HG03520 (cell line): ENCODE data around the gene SRD5A1.

Source experiments
- ATAC-seq: cut with Tn5 transposase; IDR thresholded peaks from one replicate; pipeline ENCODE4 v1.9.1; 2021; ENCODE audit warnings: mild to moderate bottlenecking, moderate library complexity; ENCODE audit not compliant: unreplicated experiment

SRD5A1 gene

DNA sequence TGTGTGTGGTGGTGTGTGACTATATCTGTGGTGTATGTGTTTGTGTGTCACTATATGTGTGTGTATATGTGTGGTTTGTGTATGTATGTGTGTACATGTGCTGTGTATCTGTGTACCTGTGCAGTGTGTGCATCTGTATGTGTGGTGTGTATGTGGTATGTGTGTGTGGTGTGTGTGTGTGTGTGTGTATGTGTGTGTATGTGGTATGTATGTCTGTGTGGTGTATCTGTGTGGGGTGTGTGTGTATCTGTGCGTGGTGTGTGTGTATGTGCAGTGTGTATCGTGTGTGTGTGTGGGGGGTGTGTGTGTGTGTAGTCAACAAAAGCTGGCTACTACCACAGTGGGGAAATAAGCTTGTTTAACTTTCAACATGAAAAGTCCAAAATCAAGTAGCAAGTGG is 48.4 kb downstream of the SRD5A1 start:
- ATAC-seq: no peak

DNA sequence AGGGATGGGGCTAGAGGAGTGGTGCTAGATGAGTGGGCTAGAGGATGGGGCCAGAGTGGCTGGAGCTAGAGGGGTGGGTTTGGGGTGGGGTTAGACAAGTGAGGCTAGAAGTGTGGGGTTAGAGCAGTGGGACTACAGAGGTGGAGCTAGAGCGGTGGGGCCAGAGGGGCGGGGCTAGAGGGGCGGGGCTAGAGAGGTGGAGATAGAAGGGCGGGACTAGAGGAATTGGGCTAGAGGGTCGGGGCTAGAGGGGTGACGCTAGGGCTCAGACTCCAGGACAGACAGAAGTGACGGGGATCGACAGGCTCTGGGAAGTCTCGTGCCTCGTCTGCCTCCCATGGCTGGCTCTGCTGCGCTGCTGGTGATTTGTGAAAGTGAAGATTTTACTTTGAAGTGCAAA is 49.0 kb downstream of the SRD5A1 start:
- no peak for ATAC-seq

DNA sequence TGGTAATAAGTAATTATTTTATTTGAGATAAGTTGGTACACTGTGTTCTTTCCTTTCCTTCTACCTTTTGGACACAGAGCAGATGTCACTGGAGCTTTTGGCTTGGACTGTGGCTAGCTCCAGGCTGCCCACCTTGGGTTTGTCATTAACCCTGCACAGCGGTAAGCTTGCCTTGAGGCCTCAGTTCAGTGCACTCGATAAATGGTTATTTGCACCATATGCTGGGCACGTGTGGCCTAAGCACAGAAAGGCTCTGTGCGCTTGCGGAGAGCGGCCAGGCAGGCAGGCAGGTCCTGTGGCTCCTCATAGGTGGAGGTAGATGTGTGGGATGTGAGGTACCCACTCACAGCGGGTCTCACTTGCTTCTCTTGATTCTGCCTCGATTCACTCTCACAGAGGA is 50.0 kb downstream of the SRD5A1 start:
- ATAC-seq: no peak

DNA sequence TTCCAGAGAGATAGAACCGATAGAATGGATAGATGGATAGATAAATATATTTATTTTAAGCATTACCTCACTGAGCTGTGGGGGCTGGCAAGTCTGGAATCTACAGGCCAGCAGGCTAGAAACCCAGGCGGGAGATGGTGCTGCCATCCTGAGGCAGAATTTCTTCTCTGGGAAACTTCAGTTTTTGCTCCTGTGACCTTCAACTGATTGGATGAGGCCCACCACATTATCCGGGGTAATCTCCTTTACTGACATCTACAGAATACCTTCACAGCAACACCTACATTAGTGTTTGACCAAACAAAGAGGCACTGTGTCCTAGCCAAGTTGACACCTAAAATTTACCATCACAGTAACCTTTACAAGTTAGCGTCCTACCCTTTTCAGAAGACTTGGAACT is 50.8 kb downstream of the SRD5A1 start:
- no peak for ATAC-seq

DNA sequence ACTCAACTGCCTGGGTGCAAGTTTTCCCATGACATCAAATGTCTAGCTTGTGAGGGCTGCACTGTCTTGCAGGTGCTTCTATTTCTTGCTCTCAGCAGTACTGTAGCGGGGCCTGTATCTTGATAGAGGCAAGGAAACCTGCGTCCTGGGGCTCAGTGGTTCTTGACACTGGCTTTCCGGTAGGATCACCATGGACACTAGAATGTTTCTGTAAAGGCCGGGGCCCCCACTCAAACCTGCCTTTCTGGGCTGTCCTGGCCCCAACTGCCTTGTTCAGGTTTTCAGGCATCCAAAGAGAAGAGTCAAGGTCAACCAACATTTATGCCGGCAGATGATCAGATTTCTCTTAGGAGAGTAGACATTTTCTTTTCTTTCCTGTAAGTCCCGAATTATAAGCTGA is 53.3 kb downstream of the SRD5A1 start:
- ATAC-seq: no peak

DNA sequence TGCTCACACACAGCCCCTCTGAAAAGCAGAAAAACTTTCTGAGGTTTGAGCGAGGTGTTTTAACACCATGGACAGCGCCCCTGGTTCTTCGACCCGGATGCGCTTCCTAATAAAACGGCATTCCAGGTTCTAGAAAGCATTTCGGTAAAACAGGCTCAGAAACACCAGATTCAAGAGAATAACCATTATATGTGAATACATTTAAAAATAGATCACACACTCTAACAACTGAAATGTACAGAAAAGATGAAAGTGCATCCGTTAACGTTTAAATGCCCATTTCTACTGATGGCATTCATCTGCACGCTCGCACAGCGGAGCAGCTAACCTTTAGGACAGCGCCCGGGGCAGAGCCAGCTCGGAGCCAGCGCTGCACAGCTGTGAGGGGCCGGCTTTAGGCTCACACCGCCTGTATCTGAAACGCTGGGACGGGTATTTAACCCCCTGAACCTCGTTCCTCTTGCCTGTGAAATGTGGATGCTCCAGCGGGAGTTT is 53.7 kb downstream of the SRD5A1 start:
- ATAC-seq: no peak

DNA sequence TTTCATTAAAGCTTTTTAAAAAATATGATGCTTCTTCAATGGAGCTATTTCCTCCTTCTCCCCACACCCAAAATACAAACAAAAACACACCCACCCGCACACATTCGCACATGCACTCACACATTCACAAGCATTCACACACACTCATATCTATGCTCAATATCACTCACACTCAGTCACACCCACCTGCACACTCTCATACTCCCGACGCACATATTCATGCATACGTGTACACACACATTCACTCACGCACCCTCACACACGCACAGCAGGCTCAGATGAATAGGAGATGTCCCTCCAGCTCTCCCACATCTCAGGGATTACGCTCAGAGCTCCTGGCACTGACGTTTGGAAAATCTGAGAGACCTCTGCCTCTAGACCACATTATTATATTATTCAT is 54.3 kb downstream of the SRD5A1 start:
- ATAC-seq: no peak

DNA sequence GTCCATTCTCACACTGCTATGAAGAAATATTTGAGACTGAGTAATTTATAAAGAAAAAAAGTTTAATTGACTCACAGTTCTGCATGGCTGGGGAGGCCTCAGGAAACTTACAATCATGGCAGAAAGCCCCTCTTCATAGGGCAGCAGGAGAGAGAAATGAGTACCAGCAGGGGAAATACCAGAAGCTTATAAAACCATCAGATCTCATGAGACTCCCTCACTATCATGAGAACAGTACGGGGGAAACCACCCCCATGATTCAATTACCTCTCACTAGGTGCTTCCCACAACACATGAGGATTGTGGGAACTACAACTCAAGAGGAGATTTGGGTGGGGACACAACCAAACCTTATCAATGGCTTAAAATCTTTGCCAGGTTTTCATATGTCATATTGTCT is 59.7 kb downstream of the SRD5A1 start:
- ATAC-seq: no peak

DNA sequence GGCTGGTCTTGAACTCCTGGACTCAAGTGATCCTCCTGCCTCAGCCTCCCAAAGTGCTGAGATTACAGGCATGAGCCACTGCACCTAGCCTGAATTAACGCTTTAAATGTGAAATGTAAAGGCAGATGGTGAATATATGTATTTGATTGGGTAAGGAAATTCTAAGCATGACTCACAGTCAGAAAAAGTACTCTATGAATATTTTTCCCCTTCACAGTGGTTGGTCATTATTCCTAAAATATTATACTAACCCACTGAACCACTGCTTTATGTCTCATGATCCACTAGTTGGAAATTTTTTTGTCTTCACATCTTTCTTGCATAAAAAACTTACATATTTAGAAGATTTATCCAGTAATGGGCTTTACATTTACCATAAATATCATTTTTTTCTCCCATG is 65.5 kb downstream of the SRD5A1 start:
- no peak for ATAC-seq

DNA sequence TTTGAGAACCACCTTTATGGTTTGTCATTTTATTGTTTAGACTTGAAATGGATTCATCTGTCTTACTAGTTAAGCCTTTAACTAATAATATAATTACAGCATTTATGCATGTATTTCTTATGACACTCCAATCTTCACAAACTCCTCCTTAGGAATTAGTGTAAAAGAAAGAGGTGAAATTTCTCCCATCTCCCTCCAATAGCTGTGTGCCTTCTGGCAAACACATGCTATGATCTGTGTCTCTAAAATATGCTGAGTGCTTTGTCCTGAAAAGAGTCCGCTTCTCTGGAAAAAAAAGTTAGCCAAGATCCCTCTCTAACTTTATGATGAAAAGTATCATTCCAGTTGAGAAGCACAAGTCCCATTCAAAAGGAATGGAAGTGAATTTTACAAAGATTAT is 66.1 kb downstream of the SRD5A1 start:
- ATAC-seq: no peak

DNA sequence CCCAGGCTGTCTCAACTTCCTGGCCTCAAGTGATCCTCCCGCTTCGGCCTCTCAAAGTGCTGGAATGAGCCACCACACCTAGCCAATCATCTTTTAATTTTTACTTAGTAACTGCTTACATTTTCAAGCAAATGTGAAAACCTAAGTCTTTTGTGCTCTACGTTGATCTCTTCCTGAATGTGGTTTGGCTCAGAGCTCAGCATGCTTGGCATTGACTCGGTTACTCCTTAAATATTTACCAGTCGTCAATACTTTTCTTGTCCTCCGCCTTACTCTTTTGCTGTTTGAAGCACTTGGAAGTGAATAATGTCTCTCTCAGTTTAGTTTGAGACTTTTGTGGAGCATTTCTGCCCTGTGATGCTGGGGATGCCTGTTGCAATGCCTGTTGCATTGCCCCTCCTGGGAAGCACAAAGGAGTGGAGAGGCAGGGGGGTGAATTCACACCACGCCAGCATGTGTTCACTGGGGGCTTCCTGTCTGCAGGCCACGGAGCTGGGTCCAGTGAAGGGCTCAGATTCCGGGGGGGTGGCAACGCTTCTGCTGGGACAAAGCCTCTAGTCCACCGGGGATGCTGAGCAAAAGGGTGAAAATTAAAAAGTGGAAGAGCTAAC is 66.9 kb downstream of the SRD5A1 start:
- no peak for ATAC-seq

DNA sequence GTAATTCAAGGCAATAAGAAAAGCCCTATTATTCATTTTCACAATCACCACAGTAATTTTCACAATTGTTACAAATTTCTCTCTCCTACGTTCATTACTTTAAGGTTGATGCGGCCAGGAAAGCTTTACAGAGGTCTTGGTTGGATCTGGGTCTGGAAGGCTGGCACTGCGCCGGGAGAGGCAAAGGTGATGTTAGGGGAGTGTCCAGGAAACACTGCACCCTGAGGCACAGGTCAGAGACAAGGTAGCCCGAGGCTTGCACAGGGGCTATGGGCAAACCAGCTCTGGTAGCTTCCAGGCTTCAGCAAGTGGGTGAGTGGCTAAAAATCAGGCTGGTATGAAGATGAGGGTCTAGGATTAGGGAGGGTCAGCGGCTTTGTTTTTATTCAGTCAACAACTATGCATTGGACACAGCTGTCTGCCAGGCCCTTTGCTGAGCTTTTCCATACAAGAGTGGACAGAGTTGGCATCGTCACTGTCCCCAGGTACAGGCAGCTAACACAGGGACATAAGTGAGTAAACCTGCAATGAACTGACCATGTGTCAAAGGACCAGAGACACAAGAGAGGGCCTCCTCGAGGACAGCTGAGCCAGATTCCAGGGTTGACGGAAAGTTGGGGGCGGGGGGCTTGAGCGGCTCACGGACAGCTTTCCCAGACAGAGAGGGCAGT is 67.6 kb downstream of the SRD5A1 start:
- no peak for ATAC-seq

DNA sequence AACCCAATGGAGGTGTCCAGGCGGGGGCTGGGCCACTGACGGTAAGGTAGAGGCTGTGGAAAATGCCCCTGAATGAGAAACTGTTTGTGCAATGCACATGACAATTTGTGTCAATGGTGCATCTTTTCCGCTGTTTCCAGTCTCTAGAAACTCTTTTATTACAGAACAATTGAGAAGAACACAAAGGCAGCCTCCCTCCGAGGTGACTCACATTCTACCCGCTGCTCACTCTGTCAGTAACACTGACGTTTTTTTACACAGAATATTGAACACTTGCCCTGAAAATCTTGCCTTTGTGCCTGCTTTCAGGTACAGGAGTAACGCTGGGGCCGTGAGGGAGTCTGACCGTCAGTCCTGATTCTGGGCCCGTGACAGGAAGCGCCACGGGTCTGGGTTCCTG is 68.3 kb downstream of the SRD5A1 start:
- ATAC-seq: no peak

DNA sequence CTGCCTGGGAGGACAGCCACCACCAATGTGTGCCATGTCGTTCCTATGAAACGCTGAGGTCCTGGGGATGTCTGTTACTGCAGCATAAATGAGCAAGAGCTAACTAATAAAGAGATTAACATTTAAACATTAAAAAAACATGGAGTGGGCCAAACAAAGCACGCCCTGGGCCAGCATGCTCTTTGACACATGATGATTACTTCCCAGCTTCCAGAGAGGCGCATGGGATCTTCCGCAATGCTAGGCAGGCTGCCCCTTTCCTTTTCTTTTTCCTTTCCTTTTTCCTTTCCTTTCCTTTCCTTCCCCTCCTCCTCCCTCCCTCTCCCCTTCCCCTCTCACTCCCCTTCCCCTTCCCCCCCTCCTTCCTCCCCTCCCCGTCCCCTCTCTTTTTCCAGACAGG is 69.4 kb downstream of the SRD5A1 start:
- no peak for ATAC-seq

DNA sequence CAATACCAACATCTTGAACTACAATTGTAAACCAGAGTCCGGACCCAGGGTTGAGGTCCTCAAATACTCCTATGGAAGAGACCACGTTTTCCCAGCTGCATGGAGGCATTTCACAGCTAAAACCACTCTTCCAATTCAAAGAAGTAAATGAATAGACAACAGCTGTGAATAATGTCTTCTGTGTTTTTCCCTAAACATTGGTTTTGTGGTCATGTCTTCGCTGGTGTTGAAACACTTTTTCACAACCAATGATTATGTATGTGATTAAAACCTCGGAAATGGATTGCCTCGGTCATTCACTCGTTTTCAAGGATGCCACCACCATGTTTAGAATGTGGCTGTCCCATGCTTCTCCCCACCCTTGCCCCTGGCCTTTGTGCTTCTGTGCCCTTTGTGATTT is 70.6 kb downstream of the SRD5A1 start:
- no peak for ATAC-seq

DNA sequence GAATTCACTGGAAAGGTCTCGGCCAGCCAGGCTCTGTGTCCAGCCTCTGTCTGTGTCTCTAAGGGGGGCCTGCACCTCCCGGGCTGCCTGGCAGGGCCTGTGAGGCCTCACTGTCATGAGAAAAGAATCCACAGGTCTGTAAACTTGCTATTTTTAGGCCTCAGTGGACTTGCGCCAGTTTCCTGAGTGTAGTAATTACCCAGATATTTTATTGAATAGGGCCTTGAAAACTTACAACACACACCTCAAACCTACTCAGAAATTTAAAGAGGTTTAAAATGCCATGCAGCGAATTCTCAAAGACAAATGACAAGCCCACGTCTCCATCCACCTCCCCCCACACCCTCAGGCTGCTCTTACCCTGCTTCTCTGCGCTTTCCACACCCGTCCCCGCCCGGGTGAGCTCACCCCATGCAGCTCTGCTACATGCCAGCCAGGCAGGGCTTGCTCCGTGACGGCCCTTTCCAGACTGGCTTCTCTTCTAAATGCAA is 71.2 kb downstream of the SRD5A1 start:
- no peak for ATAC-seq

DNA sequence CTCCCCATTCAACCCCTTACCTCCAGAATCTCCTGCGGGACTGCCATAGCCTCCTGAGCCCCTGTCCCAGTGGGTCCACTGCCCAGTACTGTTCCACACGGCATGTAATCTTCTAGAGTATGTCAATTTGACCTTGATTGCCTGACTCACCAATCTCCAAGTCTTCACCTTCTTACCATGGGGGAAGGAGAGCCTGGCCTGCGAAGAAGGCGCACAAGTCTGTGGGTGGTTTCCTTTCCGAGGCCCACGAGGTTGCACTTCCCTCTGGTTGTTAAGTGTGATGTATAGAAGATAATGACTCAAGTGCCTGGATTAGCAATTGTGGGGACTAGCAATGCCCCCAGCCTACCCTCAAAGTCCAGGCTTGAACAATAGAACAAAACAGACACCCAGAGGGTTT is 71.8 kb downstream of the SRD5A1 start:
- ATAC-seq: peak; percentile 47

DNA sequence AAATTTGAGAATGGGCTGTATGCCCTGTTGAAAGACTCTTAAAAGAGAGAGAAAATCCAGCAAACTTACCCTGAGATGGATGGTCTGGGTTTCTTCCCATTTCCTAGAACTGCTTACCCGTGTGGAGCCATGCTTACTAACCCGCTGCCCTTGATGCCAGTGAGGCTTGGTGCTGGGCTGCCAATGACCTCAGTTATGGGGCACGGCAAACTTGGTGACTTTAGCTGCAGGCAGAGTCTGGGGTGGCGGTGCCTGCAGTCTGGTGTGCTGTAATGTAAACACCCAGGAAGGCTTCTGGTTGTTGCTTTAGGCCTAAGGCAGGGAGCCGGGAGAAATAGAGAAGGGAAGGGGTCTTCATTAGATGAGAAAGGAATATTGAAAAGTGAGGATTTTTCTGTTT is 72.7 kb downstream of the SRD5A1 start:
- ATAC-seq: no peak

DNA sequence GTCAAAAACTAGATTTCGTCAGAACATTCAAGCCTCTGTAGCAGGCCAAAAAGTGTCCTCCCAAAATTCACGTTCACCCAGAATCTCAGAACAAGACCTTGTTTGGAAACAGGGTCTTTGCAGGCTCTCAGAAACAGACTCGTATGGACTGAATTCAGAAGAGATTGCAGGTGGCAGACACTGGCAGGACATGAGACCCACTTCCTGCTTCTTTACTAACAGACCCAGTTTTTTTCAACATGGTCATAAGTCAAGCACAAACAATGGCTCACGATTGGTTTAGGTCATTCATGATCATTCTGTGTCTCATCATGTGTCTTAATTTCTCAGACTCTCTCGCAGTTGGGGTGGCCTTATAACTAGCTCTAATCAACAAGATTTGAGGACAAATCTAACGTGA is 74.6 kb downstream of the SRD5A1 start:
- no peak for ATAC-seq

DNA sequence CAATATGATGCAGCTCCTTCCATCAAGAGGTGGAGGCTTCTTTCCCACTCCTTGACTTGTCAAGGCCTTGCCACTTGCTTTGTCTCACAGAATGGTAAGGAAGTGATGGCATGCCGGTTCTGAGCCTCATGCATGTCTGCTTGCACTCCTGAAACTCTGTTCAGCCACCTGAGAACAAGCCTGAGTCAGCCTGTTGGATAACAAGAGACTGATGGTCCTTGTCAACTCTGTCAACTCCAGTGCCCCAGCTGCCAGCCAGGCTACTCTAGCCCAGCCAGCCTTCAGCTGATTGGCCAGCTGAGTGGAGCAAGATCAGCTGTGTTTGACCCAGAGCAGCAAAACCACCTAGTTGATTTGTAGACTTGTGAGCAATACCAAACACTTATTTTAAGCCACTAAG is 75.6 kb downstream of the SRD5A1 start:
- no peak for ATAC-seq

DNA sequence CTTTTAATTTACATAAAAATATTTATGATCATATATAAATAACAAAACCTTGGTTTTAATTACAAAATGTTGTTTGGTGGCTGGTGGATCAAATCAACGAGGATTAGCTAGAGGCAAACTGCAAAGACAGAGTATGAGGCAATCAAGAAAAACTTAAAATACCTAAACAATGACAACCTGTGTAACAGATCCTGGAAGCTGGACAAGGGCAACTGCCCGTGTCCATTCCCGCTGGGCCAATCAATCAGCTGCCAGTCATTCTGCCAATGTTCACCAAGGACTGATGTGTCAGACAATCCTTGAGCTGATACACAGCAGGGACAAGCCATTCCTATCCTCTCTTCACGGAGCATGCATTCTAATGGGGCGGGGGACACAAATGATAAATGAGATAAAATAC is 76.8 kb downstream of the SRD5A1 start:
- no peak for ATAC-seq

DNA sequence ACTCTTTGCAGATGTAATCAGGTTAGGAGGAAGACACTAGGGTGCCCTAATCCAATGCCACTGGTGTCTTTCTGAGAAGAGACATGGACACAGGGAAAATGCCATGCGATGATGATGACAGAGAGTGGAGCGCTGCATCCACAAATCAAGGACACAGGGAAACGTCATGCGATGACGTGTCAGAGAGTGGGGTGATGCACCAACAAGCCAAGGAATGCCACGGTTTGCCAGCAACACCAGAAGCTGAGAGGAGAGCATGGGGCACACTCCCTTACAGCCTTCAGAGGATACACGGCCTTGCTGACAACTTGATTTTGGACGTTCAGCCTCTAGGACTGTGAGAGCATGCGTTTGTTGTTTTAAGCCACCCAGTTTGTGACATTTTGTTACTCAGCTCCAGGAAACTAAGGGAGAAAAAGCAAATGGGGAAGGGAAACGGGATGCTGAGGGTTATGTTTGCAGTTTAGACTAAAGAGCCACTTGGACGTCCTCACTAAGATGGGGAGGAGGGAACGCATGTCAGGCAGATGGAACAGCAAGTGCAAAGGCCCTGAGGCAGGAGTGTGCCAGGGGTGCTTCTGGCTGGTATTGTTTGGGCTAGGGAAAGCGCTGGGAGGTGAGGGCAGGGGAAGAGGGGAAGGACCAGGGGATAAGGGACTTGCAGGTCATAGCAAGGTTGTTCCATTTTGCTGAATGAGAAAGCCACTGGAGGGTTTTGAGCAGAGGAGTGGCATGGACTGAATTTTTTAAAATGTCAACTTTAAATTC is 77.5 kb downstream of the SRD5A1 start:
- no peak for ATAC-seq
